HG02763 (cell line): ENCODE data around the gene RHEB.

Experiments used
- ATAC-seq: cut with Tn5 transposase; IDR thresholded peaks from one replicate; pipeline ENCODE4 v1.9.1; 2021; ENCODE audit warnings: mild to moderate bottlenecking, moderate library complexity; ENCODE audit not compliant: unreplicated experiment

Gene RHEB

DNA sequence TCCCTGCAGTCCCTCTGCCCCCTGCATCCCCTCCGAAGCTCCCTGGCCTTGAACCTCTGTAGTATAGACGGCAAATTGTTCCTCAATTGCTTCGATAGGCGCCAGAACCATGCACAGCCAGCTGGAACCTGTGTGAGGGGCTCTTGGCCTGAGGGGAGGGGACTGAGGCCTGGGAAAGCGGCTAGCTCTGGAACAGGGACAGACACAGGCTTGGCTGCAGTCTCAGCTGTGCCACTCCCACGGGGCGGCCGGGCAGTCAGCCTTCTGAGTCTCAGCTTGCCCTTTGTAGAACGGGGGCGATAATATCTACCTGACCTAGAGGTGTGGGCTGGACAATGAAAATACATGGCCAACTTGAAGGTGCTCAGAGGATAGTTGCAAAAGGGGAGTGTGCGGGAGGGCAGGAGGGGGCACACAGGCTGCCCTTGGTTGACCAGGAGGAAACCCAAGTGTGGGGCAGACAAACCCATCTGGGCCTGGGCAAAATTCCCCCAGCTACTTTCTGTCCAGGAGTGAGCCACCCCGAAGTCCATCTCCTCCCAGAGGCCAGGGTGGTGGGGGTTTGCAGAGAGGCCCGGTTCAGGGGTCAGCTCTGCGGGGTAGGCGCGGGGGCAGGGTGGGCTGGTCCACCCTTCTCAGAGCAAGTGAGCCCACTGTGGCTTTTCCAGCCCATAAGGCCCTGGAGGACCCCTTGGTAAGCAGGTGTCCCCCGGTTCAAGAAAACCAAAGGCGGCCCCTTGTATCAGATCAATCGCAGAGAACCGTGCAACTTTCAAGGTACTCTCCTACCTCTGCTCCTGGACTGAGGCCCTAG, 84.4 kb downstream of the RHEB start:
- ATAC-seq, result no peak

DNA sequence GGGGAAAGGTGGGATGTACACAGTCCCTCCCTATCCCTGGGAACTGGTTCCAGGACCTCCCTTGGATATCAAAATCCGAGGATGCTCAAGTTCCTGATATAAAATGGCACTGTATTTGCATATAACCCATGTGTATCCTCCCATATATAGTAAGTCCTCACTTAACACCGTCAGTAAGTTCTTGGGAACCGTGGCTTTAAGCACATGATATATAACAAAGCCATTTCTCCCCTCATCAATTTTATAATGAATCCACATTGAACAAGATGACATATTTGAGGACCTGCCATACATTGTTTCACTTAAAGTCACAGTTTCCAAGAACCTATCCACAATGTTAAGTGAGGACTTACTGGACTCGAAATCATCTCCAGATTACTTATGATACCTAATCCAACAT, 85.1 kb downstream of the RHEB start:
- ATAC-seq, result no peak

DNA sequence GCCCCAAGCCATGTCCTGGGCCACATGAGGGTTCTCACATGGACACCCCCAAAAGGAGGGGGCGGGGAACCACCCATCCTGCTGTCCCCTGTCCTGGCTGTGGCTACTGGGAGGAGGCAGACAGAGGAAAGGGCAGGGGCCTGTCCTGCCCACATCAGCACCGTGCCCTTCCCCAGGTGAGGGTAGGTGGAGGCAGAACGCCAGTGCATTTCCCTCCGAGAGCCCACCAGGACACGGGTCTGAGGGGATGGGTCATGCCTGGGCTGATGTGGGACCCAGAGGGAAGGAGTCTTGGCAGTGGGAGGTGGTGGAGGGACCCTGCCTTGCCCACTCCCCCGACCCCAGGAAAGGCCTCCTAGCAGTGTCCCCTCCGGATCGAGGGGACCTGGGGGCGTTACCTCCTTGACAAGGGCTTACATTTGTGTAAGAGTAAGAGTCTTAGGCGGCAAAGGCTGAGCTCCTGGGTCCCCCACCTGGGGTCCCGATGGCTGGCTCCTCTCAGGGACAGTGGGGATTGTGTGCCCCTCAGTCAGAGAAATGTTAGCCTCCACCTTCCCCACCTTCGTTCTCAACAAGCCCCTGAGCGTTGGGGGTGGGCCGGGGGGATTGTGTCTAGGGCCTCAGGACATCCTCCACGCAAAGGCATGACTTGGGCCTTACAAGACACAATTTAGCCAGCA, 85.8 kb downstream of the RHEB start:
- ATAC-seq, result no peak

DNA sequence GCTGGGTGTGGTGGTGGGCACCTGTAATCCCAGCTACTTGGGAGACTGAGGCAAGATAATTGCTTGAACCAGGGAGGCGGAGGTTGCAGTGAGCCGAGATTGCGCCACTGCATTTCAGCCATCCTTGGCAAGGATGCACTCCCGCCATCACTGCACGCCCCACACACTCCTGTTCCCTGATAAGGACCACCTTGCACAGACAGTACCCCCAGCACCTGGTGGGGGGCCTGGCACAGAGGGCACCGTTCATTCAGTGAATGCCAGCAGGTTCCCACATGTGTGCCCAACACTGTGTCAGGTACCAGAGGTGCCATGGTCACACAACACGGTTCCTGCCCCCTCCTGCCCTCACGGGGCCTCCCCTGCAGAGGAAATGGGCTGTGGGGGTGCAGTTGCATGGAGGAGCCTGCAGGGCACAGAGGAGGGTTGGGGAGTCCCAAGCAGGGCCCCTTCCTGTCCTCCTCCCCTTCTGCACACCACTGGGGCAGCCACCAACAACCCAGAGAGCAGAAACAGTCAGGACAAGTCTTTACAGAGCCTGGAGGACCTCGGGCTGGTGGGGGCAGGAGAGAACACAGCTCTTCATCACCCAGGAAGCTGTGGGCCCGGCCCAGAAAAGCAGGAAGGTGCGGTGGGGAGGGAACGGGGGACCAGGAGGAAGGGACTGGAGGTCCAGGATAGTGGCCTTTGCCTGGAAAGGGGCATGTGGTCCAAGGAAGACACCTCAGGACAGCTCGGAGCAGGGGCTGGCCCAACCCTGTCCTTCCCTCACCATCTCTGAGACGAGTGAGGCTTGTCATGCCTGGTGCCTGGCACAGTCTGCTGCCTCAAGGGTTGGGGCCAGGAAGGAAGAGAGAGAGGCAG, 86.8 kb downstream of the RHEB start:
- no peak for ATAC-seq

DNA sequence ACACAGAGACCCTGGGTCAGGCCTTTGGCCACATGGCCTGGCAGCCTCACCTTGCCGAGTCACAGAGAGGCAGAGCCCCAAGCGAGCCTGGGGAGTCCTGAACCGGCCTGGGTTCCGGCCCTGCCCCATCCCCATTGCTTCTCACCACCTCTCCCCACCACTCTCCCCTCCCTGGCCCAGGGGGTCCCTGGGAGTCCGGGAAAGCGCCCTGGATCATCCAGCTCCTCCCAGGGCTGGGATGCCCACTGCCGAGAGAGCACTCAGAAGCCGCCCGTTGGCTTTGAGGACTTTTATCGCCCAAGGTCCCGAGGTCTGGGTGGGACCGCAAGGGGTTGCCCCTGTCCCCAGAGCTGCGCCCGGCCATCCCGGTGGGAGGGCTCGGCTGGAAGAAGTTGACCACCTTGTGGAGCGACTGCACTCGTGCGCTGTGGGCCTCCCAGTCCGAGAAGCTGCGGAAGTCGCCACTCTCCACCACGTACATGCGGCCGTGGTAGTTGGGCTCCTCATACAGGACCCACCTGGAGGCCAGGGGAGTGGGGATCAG, 87.9 kb downstream of the RHEB start:
- no peak for ATAC-seq

DNA sequence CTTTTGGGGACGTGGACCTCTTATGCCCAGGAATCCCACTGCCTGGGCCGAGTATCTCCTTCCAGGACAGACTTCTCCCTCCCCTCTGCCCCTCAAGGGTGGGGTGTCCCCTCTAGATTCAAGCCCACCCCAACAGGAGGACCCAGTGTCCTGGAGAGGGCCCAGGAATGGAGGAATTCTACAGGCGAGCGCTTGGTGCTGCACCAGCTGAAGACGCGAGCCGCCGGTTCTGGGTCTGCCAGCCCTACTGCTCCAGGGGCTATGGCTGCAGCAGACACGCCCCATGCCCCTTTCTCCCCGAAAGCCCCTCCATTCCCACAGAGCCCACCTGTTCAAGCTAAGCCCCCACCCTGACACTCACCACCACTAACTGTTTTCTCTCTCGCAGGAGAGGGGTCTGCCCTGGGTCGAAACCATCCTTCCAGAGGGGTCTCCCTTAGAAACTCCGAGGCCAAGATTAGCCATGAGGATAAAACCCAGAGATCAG, 88.4 kb downstream of the RHEB start:
- ATAC-seq, result no peak

DNA sequence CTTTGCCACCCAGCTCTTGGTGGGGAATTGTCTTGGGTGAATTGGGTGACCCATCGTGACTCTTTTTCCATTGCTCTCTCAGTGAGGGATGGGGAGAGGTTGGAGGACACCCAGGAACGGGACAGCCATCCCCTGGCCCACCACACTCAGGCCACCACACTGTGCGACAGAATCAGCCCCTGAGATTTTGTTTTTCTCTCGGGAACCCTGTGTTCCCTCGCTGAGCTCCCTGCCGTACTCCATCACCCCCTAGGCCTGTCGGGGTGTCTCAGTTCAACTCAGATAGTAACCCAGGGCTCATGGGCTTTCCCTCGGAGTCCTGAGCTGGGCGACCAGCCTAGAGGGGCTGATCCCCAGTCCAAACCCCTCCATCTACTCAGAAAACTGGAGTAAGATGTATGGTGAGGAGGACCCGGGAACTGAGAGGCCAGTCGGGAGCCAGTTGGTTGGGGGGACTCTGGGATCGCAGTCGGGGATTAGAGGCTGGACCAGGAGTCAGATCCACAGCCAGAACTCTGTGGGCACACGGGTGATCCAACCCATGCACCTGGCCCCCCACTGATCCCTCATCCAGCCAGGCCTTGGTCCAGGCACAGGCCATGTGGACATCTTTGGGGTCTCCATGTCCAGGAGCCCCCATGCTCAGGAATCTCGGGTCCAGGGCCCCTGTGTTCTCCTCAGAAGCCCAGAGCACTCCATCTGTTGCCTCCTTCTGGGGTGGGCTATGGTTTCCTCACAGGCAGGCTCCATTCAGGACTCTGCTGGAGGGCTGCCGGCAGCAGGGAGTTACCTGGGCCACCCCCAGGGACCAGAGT, 89.1 kb downstream of the RHEB start:
- ATAC-seq, result no peak

DNA sequence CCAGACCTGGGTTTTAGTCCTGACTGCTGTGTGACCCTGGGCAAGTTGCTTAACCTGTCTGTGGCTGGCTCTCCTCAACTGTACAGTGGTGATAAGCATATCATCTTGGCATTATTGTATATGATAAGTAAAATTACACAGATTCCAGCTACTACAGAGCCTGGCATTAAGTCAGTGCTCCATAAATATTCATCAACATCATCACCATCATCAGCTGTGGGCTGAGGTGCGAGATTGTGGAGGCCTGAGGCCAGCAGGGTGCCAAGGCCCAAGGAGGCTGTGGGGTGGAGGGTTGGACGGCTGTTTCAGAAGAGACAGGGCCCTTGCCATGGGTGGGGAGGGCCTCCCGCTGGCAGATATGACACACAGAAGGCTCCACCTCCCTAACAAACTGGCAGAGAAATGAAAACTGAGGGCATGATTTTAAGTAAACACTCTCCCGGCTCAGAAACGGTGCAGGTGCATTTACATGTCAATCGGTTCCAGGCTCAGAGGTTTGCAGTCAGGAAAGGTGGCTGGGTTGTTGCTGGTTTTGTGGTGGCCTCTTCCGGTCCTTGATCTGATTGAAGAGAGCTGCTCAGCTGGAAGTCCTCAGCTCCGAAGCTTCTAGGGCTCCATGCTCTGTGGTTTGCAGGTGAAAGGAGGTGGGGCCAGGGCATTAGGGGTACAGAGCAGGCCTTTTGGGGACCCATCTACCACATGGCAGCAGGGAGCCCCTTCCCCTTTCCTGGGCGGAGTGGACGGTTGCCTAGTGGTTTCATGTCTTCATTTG, 89.9 kb downstream of the RHEB start:
- no peak for ATAC-seq

DNA sequence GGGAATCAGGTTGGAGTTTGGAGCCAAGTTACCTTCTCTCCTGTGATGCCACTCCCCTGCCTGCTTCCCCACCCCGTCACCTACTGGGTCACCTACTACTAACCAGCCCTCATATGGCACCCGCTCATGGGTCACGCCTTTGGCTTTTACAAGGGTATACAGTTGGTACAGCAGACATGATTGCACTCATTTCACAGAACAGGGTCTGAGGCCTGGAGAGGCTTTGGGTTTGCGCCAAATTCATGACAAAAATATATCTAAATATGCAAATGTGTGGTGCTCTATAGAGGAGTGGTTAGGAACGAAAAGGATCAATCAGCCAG, 90.5 kb downstream of the RHEB start:
- no peak for ATAC-seq

DNA sequence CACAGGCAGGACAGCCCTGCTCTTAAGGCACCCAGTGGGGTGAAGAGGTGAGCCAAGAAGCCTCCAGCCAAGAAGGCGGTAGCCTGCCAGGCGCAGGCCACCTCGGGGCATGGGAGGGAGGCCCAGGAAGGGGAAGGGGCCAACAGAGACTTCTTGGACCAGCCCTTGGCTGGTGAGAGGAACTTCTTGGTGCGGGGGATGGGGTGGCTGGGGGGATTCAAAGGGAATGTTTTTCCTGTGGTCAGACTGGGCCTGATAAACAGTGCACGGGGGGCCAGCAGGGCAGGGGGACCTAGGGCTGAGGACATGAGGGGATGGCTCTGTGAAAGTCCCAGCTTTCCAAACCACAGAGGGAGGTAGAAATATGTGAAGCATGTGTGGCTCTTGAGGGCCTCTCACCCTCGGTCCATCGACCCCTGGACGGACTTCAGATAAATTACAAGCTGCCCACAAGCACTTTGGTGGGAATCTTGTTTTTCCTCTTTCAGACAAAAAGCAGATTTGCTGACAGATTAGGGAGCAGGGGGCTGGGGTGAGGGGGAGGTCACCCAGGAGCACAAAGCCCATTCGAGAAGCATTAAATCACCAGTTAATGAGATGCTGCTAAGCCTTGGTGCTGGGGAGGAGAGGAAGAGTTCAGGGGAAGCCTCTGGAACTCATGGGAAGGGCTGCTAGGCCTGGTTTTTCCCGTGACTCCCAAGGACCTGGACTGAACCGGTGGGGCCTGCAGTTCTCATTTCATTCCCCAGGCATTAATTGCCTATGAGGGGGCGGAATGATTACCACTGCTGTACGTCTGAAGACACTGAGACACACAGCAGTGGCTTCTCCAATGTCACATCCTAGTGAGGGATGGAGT, 91.1 kb downstream of the RHEB start:
- ATAC-seq, result no peak

DNA sequence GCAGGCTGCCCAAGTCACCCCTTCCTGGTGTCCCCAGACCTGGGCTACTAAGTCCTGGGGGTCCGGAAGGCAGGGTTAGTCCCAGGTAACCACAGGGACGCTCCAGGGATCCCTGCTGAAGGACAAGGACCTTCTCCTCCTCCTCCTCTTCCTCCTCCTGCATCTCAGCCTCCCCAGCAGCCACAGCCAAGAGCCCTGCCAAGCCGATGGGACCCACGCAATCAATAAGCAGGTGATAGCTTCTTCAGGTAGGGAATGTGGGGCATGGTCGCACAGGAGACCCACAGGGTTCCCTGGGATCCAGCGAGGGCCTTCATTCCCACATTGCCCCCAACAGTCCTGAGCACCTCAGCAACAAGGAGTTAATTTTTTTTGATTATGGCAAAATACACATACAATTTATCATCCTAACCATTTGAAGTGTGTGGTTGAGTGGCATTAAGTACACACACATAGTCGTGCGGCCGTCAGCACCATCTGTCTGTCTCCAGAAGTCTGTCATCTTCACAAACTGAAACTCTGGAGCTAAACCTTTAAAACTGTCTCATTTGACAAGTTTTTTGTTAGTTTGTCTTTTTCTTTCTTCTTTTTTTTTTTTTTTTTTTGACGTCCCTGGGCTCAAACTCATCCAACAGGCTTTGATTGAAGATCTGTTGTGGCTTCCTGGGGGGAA, 91.9 kb downstream of the RHEB start:
- no peak for ATAC-seq

DNA sequence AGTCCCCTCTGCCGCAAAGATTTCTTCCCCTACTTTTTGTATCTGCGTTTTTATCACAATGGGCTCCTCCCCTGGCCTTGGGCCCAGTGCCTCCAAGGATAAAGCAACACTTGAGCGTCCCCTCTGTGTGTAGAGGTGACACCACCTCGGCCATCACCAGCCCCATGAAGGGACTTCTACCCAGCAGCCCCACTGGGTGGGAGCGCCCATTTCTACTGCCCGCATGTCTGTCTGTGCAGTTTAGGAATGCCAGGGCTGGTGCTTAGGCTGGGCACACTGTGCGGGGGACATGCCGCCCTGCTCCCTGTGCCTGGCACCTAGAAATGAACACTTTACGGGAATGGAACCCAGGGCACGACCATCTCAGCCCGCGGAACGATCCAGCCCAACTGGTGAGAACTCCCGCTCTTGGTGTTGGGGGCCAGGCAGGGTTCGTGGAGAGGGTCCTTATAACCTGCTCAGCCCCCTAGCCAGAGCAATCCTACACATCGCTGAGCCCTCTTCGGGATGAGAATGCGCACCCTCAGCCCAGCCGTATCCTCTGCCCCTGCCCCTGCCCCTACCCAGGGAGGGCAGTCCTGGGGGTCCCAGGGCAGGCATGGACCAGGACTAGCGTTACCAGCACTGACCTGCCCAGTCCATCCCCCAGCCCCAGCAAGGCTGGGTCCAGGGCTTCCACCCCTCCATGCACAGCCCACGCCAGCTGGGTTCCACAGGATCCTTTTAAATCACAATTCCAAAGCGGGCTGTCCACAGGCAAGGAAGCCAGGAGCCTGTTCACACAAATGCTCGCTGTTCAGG, 92.6 kb downstream of the RHEB start:
- no peak for ATAC-seq

DNA sequence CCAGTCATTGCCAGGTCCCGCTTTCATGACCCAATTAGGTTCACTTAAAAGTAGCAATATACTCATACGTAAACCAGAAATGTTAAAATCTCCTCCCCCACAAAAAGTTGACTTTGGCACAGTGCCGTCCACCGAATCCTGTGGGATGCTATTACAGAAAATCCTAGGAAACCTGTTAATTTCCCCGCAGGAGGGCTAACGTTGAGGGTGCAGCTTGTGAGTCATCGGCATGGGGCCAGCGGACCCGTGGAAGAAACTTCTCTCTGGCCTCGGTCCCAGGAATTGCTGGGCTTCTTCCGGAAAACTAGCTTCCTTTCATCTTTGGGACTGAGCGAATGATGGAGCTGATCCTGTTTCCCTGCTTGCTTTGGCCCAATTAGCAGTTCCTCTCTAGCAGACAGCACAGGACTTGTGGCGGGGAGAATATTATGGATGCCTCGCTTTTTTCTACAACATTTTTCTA, 93.2 kb downstream of the RHEB start:
- ATAC-seq, result no peak

DNA sequence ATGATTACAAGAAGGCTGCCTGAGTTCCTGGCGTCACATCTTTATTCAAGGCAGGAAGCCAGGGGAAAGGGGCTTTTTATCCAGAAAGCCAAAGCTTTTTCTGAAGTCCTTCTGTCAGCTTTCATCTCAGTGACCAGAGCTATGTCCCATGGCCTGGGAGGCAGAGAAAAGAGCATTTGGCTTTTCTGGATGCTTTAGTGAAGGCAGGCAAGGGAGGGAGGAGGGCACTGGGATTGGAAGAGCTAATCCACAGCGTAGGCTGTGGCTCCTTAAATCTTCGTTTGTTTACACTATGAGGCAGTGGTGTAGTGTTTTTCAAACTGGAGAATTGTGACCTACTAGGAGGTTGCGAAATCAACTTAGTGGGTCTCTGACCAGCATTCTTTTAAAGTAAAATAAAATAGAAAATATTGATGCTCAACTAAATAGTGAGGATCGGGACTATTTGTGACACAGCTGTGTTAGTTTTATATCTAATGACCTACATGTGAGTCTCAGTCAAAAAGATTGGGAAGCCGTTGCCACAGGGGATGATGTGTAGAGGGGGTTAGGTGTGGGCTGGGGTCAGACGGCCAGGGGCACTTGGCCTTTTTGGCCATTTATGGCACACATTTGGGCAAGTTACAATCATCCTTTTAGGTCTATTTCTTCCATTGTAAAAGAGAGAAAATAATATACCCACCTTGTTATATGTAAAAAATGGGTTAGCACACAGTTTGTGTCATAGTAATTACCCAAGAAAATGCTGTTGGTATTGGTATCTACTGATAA, 93.8 kb downstream of the RHEB start:
- no peak for ATAC-seq

DNA sequence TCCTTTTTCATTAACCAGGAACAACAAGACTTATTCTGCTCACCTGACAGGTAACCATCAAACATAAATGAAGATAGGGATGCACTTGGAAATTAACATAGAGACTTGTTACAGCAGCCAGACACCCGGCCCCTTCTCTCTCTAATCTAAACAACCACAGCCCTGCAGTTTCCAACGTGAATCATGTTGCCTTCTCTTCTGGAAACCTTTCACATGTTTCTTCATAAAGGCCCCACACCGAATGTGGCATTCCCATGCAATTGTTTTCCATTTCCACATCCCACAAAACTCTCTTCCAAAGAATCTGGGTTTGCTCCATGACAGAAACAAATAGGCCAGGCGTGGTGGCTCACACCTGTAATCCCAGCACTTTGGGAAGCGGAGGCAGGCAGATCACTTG, 94.9 kb downstream of the RHEB start:
- ATAC-seq, result no peak

DNA sequence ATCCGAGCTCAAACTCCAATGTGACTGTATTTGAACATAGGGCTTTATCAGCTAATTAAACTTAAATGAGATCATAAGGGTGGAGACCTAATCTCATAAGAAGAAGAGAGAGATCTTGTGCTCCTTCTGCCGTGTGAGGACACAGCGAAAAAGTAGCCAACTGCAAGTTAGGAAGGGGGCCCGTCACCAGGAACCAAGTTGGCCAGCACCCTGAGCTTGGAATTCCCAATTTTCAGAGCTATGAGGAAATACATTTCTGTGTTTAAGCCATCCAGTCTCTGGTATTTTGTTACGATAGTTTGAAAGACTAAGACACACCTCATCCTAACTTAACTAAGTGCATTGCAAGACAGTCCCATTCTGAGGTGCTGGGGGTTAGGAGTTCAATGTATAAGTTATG, 95.8 kb downstream of the RHEB start:
- no peak for ATAC-seq

DNA sequence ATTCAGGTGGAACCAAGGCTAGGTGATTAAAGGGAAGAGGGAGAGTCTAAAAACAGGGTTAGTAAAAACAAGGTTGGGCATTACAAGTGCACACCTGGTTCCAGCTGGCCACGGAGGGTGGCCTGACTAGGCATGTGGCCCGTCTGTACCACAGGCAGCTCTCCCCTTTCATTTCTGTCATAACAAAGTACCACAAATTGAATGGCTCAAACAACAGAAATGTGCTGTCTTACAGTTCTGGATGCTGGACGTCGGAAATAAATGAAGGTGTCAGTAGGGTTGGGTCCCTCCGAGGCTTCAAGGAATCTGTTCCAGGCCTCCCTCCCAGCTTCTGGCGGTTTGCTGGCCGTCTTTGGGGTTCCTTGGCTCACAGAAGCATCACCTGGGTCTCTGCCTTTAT, 96.5 kb downstream of the RHEB start:
- ATAC-seq, result no peak
